ENCODE measurements around the gene MAML2.

- no peak for TF ChIP-seq CTCF (IDR thresholded peaks at IDR 0.05)
- TF ChIP-seq POLR2A (IDR thresholded peaks at IDR 0.05): no peak
These were observed 318.3 kb downstream of the MAML2 start for GRCh38 chr11:96024666-96025065.

All from esophagus squamous epithelium (tissue), 4 donors.